Gastroesophageal sphincter (tissue), 3 donors: ENCODE data around the gene CBX7.

Experiments used
- CTCF ChIP-seq, 4 experiments: fragments of 200-600 bp in 2 of 4; fragments of 450-650 bp in 2 of 4; sonication (generic) in 1 of 4; IDR thresholded peaks; one replicate each; pipeline ENCODE4 v1.5.1; 2017 to 2019; ENCODE audit warnings: antibody characterized with exemption in 4 of 4, mild to moderate bottlenecking in 2 of 4, moderate library complexity in 2 of 4
- EP300 ChIP-seq: sonication (generic); formaldehyde crosslinking; IDR thresholded peaks from one replicate; pipeline ENCODE4 v1.6.1; 2017; ENCODE audit warnings: antibody characterized with exemption, mild to moderate bottlenecking
- POLR2AphosphoS5 ChIP-seq: sonication (generic); formaldehyde crosslinking; IDR thresholded peaks from one replicate; pipeline ENCODE4 v1.6.1; 2017; ENCODE audit warnings: antibody characterized with exemption

GRCh38 chr22:39176714-39177455 is 24.4 kb upstream of the CBX7 start:
- TF ChIP-seq CTCF (IDR thresholded peaks at IDR 0.05) (no peak), EP300 (no peak), POLR2AphosphoS5 (no peak)
